ENCODE data around the gene EPS8L2. TPM values are rescaled to one million over a fixed set of nuclear protein-coding genes. Genes with fewer than 3 reads are reported as not detected.
A peak's percentile ranks its signal among the peaks of the same experiment; 100 is the strongest.

Gene EPS8L2
- total and polyA plus RNA-seq, 2 of the 13 experiments (the other 11 are each of a cell fraction or from before 2014, with no cell fraction given): 89.3 to 416 TPM

DNA sequence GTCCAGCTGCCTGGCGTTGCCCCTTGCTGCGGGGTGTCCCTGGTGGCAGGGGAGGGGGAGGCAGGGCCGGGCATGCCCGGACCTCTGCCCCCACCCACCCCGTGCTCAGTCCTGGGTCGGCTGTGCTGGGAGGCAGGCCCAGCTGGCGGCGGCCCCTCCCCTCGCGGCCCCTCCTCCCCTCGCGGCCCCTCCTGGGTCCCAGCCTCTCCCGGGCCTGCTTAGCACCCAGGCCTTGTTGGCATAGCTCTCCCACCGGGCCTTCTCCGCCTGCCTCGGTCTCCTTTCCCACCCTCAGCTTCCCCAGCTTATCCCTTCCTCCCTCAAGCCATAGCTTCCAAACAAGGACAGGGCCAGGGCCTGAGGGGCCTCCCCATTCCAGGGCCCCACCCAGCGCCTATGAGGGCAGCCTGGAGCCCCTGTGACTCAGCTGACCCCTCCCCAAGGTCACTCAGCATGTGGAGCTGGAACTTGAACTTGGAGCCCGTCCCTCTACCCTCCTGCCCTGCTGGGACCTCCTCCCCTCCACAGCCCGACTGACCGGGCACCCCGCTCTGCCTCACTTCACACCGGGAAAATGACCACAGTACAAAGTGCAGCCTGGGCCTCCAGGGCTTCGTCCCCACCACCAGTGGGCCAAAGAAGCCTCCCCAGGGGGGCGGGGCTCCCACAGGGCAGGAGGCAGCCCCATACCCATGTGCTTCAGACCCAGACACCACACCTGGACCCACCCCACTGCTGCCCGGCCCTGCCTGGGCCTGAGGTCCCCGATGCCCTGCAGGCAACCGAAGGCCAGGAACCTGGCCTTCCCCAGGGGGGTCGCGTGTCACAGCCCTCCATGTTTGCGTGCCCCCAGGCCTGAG, 1.2 kb downstream of the EPS8L2 start (continued):
- TF ChIP-seq, protein P1, sequence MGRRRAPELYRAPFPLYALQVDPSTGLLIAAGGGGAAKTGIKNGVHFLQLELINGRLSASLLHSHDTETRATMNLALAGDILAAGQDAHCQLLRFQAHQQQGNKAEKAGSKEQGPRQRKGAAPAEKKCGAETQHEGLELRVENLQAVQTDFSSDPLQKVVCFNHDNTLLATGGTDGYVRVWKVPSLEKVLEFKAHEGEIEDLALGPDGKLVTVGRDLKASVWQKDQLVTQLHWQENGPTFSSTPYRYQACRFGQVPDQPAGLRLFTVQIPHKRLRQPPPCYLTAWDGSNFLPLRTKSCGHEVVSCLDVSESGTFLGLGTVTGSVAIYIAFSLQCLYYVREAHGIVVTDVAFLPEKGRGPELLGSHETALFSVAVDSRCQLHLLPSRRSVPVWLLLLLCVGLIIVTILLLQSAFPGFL (CRISPR knock-in tag; IDR thresholded peaks at IDR 0.05): no peak
- TF ChIP-seq TEAD2 (CRISPR knock-in tag; IDR thresholded peaks at IDR 0.05): no peak
- 0 out of 2 replicates have a peak, but pooled peaks have one; percentile 63 for TF ChIP-seq ZNF816 (CRISPR knock-in tag; IDR thresholded peaks at IDR 0.05; ENCODE audit: borderline replicate concordance)
- TF ChIP-seq, protein P2, sequence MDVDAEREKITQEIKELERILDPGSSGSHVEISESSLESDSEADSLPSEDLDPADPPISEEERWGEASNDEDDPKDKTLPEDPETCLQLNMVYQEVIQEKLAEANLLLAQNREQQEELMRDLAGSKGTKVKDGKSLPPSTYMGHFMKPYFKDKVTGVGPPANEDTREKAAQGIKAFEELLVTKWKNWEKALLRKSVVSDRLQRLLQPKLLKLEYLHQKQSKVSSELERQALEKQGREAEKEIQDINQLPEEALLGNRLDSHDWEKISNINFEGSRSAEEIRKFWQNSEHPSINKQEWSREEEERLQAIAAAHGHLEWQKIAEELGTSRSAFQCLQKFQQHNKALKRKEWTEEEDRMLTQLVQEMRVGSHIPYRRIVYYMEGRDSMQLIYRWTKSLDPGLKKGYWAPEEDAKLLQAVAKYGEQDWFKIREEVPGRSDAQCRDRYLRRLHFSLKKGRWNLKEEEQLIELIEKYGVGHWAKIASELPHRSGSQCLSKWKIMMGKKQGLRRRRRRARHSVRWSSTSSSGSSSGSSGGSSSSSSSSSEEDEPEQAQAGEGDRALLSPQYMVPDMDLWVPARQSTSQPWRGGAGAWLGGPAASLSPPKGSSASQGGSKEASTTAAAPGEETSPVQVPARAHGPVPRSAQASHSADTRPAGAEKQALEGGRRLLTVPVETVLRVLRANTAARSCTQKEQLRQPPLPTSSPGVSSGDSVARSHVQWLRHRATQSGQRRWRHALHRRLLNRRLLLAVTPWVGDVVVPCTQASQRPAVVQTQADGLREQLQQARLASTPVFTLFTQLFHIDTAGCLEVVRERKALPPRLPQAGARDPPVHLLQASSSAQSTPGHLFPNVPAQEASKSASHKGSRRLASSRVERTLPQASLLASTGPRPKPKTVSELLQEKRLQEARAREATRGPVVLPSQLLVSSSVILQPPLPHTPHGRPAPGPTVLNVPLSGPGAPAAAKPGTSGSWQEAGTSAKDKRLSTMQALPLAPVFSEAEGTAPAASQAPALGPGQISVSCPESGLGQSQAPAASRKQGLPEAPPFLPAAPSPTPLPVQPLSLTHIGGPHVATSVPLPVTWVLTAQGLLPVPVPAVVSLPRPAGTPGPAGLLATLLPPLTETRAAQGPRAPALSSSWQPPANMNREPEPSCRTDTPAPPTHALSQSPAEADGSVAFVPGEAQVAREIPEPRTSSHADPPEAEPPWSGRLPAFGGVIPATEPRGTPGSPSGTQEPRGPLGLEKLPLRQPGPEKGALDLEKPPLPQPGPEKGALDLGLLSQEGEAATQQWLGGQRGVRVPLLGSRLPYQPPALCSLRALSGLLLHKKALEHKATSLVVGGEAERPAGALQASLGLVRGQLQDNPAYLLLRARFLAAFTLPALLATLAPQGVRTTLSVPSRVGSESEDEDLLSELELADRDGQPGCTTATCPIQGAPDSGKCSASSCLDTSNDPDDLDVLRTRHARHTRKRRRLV (CRISPR knock-in tag; IDR thresholded peaks at IDR 0.05): peak; percentile 89
- TF ChIP-seq, protein P3, sequence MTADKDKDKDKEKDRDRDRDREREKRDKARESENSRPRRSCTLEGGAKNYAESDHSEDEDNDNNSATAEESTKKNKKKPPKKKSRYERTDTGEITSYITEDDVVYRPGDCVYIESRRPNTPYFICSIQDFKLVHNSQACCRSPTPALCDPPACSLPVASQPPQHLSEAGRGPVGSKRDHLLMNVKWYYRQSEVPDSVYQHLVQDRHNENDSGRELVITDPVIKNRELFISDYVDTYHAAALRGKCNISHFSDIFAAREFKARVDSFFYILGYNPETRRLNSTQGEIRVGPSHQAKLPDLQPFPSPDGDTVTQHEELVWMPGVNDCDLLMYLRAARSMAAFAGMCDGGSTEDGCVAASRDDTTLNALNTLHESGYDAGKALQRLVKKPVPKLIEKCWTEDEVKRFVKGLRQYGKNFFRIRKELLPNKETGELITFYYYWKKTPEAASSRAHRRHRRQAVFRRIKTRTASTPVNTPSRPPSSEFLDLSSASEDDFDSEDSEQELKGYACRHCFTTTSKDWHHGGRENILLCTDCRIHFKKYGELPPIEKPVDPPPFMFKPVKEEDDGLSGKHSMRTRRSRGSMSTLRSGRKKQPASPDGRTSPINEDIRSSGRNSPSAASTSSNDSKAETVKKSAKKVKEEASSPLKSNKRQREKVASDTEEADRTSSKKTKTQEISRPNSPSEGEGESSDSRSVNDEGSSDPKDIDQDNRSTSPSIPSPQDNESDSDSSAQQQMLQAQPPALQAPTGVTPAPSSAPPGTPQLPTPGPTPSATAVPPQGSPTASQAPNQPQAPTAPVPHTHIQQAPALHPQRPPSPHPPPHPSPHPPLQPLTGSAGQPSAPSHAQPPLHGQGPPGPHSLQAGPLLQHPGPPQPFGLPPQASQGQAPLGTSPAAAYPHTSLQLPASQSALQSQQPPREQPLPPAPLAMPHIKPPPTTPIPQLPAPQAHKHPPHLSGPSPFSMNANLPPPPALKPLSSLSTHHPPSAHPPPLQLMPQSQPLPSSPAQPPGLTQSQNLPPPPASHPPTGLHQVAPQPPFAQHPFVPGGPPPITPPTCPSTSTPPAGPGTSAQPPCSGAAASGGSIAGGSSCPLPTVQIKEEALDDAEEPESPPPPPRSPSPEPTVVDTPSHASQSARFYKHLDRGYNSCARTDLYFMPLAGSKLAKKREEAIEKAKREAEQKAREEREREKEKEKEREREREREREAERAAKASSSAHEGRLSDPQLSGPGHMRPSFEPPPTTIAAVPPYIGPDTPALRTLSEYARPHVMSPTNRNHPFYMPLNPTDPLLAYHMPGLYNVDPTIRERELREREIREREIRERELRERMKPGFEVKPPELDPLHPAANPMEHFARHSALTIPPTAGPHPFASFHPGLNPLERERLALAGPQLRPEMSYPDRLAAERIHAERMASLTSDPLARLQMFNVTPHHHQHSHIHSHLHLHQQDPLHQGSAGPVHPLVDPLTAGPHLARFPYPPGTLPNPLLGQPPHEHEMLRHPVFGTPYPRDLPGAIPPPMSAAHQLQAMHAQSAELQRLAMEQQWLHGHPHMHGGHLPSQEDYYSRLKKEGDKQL (CRISPR knock-in tag; IDR thresholded peaks at IDR 0.05; ENCODE audit: low read depth): peak; percentile 63
- TF ChIP-seq ZNF160 (CRISPR knock-in tag; IDR thresholded peaks at IDR 0.05): peak; percentile 84
- TF ChIP-seq ZNF766 (CRISPR knock-in tag; IDR thresholded peaks at IDR 0.05; ENCODE audit: borderline replicate concordance): 0 out of 2 replicates have a peak, but pooled peaks have one; percentile 24
- TF ChIP-seq YY1 (IDR thresholded peaks at IDR 0.05; ENCODE audit: insufficient read depth, insufficient replicate concordance, low read depth, low read length): no peak
- peak; percentile 71; the same call in 1 of the 2 replicates for TF ChIP-seq AHDC1 (CRISPR knock-in tag; IDR thresholded peaks at IDR 0.05; ENCODE audit: borderline replicate concordance)

All from HepG2 (cell line).